Trophoblast cell (in vitro differentiated cells and primary cell): ENCODE results near the gene KIF4A.

Experiments
- DNase-seq, 2 donors: peaks; one replicate each; pipeline ENCODE4 v3.0.0-alpha.2; 2016
- H2AFZ ChIP-seq: 2 replicates; pipeline ENCODE4 v1.6.1; 2013; ENCODE audit warnings: low read length, moderate library complexity, mild to moderate bottlenecking; ENCODE audit not compliant: insufficient read depth, poor library complexity
- H2AK5ac ChIP-seq: 2 replicates; pipeline ENCODE4 v1.6.1; 2013; ENCODE audit warnings: mild to moderate bottlenecking, low read length
- H2BK120ac ChIP-seq: 2 replicates; pipeline ENCODE4 v1.6.1; 2013; ENCODE audit warnings: low read length, mild to moderate bottlenecking, moderate library complexity; ENCODE audit not compliant: insufficient read depth, poor library complexity
- H2BK12ac ChIP-seq: 2 replicates; pipeline ENCODE4 v1.6.1; 2013; ENCODE audit warnings: mild to moderate bottlenecking, low read length, moderate library complexity
- H2BK5ac ChIP-seq: 2 replicates; pipeline ENCODE4 v1.6.1; 2013; ENCODE audit warnings: low read length, low read depth, moderate library complexity, mild to moderate bottlenecking; ENCODE audit not compliant: poor library complexity
- H3K14ac ChIP-seq: 2 replicates; pipeline ENCODE4 v1.6.1; 2013; ENCODE audit warnings: mild to moderate bottlenecking, low read length
- H3K18ac ChIP-seq: 2 replicates; pipeline ENCODE4 v1.6.1; 2013; ENCODE audit warnings: mild to moderate bottlenecking, low read length
- H3K23ac ChIP-seq: 2 replicates; pipeline ENCODE4 v1.6.1; 2013; ENCODE audit warnings: low read length
- H3K27ac ChIP-seq: 2 replicates; pipeline ENCODE4 v1.5.1; 2013; ENCODE audit warnings: low read depth, mild to moderate bottlenecking, inconsistent platforms, low read length, moderate library complexity
- H3K27me3 ChIP-seq: 2 replicates; pipeline ENCODE4 v1.6.1; 2013; ENCODE audit warnings: inconsistent platforms, mild to moderate bottlenecking, low read length, moderate library complexity; ENCODE audit not compliant: insufficient read depth
- H3K36me3 ChIP-seq, 2 experiments: 1 replicate in 1 of 2; 2 replicates in 1 of 2; pipeline ENCODE4 v1.6.1; 2013; ENCODE audit warnings: low read length in 2 of 2, mild to moderate bottlenecking in 2 of 2, moderate library complexity in 1 of 2; ENCODE audit not compliant: insufficient read depth in 2 of 2, control insufficient read depth in 1 of 2
- H3K4ac ChIP-seq: 2 replicates; pipeline ENCODE4 v1.6.1; 2013; ENCODE audit warnings: low read depth, mild to moderate bottlenecking, low read length, moderate library complexity
- H3K4me1 ChIP-seq, 2 experiments: 1 replicate in 1 of 2; 2 replicates in 1 of 2; pipeline ENCODE4 v1.6.1; 2013; ENCODE audit warnings: low read length in 2 of 2, mild to moderate bottlenecking in 2 of 2, moderate library complexity in 1 of 2; ENCODE audit not compliant: insufficient read depth in 2 of 2, control insufficient read depth in 1 of 2
- H3K4me2 ChIP-seq: 2 replicates; pipeline ENCODE4 v1.6.1; 2013; ENCODE audit warnings: inconsistent platforms, mild to moderate bottlenecking, low read length, moderate library complexity
- H3K4me3 ChIP-seq: 2 replicates; pipeline ENCODE4 v1.5.1; 2013; ENCODE audit warnings: mild to moderate bottlenecking, low read depth, low read length, inconsistent platforms
- H3K79me1 ChIP-seq: one replicate; pipeline ENCODE4 v1.6.1; 2013; ENCODE audit warnings: low read length
- H3K79me2 ChIP-seq: 2 replicates; pipeline ENCODE4 v1.6.1; 2013; ENCODE audit warnings: low read length, mild to moderate bottlenecking; ENCODE audit not compliant: control insufficient read depth, insufficient read depth, poor library complexity
- H3K9ac ChIP-seq: 2 replicates; pipeline ENCODE4 v1.6.1; 2013; ENCODE audit warnings: mild to moderate bottlenecking, low read length
- H3K9me3 ChIP-seq: 2 replicates; pipeline ENCODE4 v1.6.1; 2013; ENCODE audit warnings: low read depth, mild to moderate bottlenecking, control low read depth, inconsistent platforms, low read length; ENCODE audit not compliant: insufficient read depth
- H4K12ac ChIP-seq: 2 replicates; pipeline ENCODE4 v1.6.1; 2013; ENCODE audit warnings: low read depth, mild to moderate bottlenecking, low read length, moderate library complexity
- H4K8ac ChIP-seq: 2 replicates; pipeline ENCODE4 v1.6.1; 2013; ENCODE audit warnings: low read depth, mild to moderate bottlenecking, low read length, moderate library complexity
- H4K91ac ChIP-seq: one replicate; pipeline ENCODE4 v1.6.1; 2013; ENCODE audit warnings: low read depth, mild to moderate bottlenecking, low read length, moderate library complexity
- WGBS: extraction: QIAGEN DNeasy Blood & Tissue Kit; methylation state at CpG from one replicate; pipeline ENCODE4 v1.1.7; 2013; ENCODE audit warnings: missing lambda C conversion rate; ENCODE audit not compliant: insufficient read length, insufficient coverage; ENCODE audit errors: extremely low coverage; 5-methylcytosine and 5-hydroxymethylcytosine counted together

KIF4A gene

DNA sequence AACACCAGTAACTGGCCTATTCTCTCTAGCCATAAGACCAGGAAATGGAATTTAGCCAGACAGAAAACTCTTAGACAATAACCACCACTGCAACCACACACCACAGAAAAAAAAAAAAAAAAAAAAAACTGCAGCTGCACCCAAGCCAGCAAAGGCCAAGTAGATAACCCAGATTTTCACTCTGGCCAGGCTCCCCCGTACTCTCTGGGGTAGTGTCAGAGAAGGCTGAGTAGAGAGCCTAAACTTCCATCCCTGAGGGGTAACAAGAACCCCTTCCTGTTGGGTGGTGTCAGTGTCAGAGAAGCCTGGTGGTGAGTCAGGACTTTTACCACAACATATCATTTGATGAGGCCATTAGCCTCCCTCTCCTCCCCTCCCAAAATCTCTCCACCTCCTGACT lies 149.1 kb downstream of the KIF4A start:
- H3K4me1 ChIP-seq: peaks cover 0 to 8% of the 10 kb centered on the region in 2 experiments
- no peak overlapping the region for H3K14ac ChIP-seq
- no peaks in the 10 kb centered on the region for H3K27me3 ChIP-seq
- no peak overlapping the region for H2BK12ac ChIP-seq
- no peaks in the 10 kb centered on the region for H3K36me3 ChIP-seq
- no peak overlapping the region for H3K4ac ChIP-seq
- no peak overlapping the region for H2AK5ac ChIP-seq
- H2BK5ac ChIP-seq: no peak overlapping the region
- no peak overlapping the region for H3K23ac ChIP-seq
- no peak overlapping the region for H4K12ac ChIP-seq
- no peak overlapping the region for H3K18ac ChIP-seq
- peaks cover 4% of the 10 kb centered on the region for H3K79me1 ChIP-seq
- H2AFZ ChIP-seq: no peak overlapping the region
- H3K4me2 ChIP-seq: no peak overlapping the region
- H3K27ac ChIP-seq: no peak overlapping the region
- H3K9me3 ChIP-seq: no peaks in the 10 kb centered on the region
- no peak overlapping the region for H4K8ac ChIP-seq
- no peak overlapping the region for H2BK120ac ChIP-seq
- no peak for DNase-seq
- H3K79me2 ChIP-seq: peaks cover 2% of the 10 kb centered on the region
- WGBS: no CpG with 5 or more reads among the region's 1 CpG
- no peak overlapping the region for H3K4me3 ChIP-seq
- H3K9ac ChIP-seq: no peak overlapping the region
- no peak overlapping the region for H4K91ac ChIP-seq

DNA sequence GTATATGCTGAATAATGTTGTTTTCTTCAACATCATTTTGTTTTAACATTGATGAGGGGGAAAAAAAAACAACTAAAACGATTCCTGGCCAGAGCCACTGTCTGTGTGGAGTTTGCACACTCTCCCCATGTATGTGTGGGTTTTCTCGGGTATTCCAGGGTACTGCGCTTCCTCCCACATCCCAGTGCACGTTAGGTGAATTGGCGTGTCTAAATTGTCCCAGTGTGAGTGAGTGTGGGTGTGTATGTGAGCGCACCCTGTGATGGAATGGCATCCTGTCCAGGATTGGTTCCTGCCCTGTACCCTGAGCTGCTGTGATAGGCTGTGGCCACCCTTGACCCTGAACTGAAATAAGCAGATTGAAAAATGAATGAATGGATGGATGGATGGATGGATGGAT lies 152.3 kb downstream of the KIF4A start:
- no peaks in the 10 kb centered on the region for H3K79me2 ChIP-seq
- no peaks in the 10 kb centered on the region for H3K36me3 ChIP-seq
- no peak overlapping the region for H2BK120ac ChIP-seq
- H3K9me3 ChIP-seq: no peaks in the 10 kb centered on the region
- no peak overlapping the region for H2BK12ac ChIP-seq
- H4K8ac ChIP-seq: no peak overlapping the region
- H3K9ac ChIP-seq: no peak overlapping the region
- H2AFZ ChIP-seq: no peak overlapping the region
- peaks cover 13% of the 10 kb centered on the region for H3K27me3 ChIP-seq
- no peaks in the 10 kb centered on the region for H3K4me1 ChIP-seq
- no peak overlapping the region for H3K4ac ChIP-seq
- no peak overlapping the region for H3K23ac ChIP-seq
- no peak for DNase-seq
- no peak overlapping the region for H3K4me3 ChIP-seq
- H3K4me2 ChIP-seq: no peak overlapping the region
- H3K79me1 ChIP-seq: no peaks in the 10 kb centered on the region
- H2BK5ac ChIP-seq: no peak overlapping the region
- no peak overlapping the region for H4K91ac ChIP-seq
- WGBS: no CpG with 5 or more reads among the region's 6 CpGs
- H4K12ac ChIP-seq: no peak overlapping the region
- H3K18ac ChIP-seq: no peak overlapping the region
- H2AK5ac ChIP-seq: no peak overlapping the region
- no peak overlapping the region for H3K14ac ChIP-seq
- H3K27ac ChIP-seq: no peak overlapping the region

DNA sequence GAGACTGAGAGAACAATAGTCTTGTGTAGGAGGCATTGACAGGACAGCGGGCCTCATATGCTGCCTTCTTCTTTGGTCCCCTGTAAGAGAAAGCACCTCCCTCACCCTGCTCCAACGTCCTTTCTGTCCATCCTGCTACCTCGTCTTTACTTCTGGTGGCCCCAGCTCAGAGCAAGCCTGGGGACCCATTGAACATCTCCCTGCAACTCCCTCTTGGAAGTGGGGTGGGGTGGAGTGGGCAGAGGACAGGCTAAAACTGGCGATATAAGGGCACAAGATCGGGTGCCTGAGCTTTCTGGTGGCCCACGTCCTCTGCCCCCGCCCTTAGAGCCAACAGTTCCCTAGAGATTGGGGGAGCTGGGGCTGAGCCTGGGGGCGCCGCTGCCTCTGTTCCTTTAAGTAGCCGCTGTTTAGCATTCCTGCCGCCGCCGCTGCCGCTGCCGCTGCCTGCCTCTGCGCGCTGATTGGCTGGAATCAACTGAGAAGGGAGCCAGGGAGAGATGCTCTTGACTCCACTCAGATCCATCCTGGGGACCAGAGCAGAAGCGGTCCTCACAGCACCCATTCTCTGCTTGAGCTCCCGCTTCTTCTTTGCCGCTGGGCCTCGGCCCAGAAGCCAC lies 154.5 kb downstream of the KIF4A start, which contains the start of gene DLG3:
Gene DLG3 (plus strand): TSS at position 510 of the 620 bp plus-strand sequence. CDS start 367 bp downstream, outside the sequence.
- H4K91ac ChIP-seq: no peak within 1 kb of the TSS
- no peak within 1 kb of the TSS for H2AFZ ChIP-seq
- H3K27me3 ChIP-seq: peaks cover 13% of the 10 kb centered on the region
- H4K12ac ChIP-seq: no peak within 1 kb of the TSS
- H3K4ac ChIP-seq: no peak within 1 kb of the TSS
- no peaks in the 10 kb centered on the region for H3K79me1 ChIP-seq
- no peak within 1 kb of the TSS for H4K8ac ChIP-seq
- no peak within 1 kb of the TSS for H2BK120ac ChIP-seq
- no peak for DNase-seq
- H3K4me1 ChIP-seq: no peaks in the 10 kb centered on the region
- H3K9me3 ChIP-seq: no peaks in the 10 kb centered on the region
- H3K36me3 ChIP-seq: no peaks in the 10 kb centered on the region
- H3K4me2 ChIP-seq: no peak within 1 kb of the TSS
- H2BK5ac ChIP-seq: no peak within 1 kb of the TSS
- H3K14ac ChIP-seq: no peak within 1 kb of the TSS
- no peak within 1 kb of the TSS for H2AK5ac ChIP-seq
- H3K4me3 ChIP-seq: no peak within 1 kb of the TSS
- H2BK12ac ChIP-seq: no peak within 1 kb of the TSS
- no peak within 1 kb of the TSS for H3K18ac ChIP-seq
- no peaks in the 10 kb centered on the region for H3K79me2 ChIP-seq
- no peak within 1 kb of the TSS for H3K23ac ChIP-seq
- no peak within 1 kb of the TSS for H3K27ac ChIP-seq
- no peak within 1 kb of the TSS for H3K9ac ChIP-seq
- WGBS: no CpG with 5 or more reads among the region's 21 CpGs

DNA sequence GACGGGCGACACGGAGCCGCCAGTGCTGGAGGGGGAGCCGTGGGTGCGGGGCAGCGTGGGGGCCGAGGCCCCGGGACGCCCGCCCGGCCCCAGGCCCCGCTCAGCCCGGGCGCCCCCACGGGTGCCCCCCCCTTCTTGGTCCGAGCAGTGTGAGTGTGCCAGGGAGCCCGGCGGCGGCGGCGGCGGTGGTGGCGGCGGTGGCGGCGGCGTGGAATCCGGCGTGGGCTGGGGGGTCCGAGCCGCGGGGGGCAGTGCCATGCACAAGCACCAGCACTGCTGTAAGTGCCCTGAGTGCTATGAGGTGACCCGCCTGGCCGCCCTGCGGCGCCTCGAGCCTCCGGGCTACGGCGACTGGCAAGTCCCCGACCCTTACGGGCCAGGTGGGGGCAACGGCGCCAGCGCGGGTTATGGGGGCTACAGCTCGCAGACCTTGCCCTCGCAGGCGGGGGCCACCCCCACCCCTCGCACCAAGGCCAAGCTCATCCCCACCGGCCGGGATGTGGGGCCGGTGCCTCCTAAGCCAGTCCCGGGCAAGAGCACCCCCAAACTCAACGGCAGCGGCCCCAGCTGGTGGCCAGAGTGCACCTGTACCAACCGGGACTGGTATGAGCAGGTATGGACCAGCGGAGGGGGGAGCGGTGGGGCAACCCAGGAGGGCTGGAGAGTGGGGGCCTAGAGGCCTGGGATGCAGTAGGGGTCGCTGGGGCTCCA lies 155.2 kb downstream of the KIF4A start:
- H2BK12ac ChIP-seq: no peak overlapping the region
- H2BK120ac ChIP-seq: no peak overlapping the region
- H3K4me2 ChIP-seq: no peak overlapping the region
- no peak overlapping the region for H3K9ac ChIP-seq
- no peak overlapping the region for H3K4me3 ChIP-seq
- no peak overlapping the region for H4K12ac ChIP-seq
- H2BK5ac ChIP-seq: no peak overlapping the region
- no CpG with 5 or more reads among the region's 61 CpGs for WGBS
- no peak overlapping the region for H3K23ac ChIP-seq
- no peak overlapping the region for H3K18ac ChIP-seq
- no peak for DNase-seq
- no peaks in the 10 kb centered on the region for H3K79me1 ChIP-seq
- H3K14ac ChIP-seq: no peak overlapping the region
- H3K36me3 ChIP-seq: no peaks in the 10 kb centered on the region
- H3K4ac ChIP-seq: no peak overlapping the region
- no peaks in the 10 kb centered on the region for H3K4me1 ChIP-seq
- H4K8ac ChIP-seq: no peak overlapping the region
- no peaks in the 10 kb centered on the region for H3K9me3 ChIP-seq
- no peak overlapping the region for H4K91ac ChIP-seq
- no peak overlapping the region for H3K27ac ChIP-seq
- no peaks in the 10 kb centered on the region for H3K79me2 ChIP-seq
- H2AK5ac ChIP-seq: no peak overlapping the region
- peaks cover 13% of the 10 kb centered on the region for H3K27me3 ChIP-seq
- no peak overlapping the region for H2AFZ ChIP-seq
